LNCaP clone FGC (cell line): ENCODE data around the gene CTDP1.

Source experiments
- DNase-seq: peaks from one replicate; pipeline ENCODE4 v3.0.0-alpha.2; 2011; ENCODE audit warnings: low read depth
- H3K4me3 ChIP-seq: 2 replicates; pipeline ENCODE4 v1.5.1; 2011; ENCODE audit warnings: mild to moderate bottlenecking, low read depth, low read length, control low read depth
- TF ChIP-seq, protein P1 (sequence below): IDR thresholded peaks from 2 replicates; pipeline ENCODE4 v1.5.1; 2012; ENCODE audit warnings: mild to moderate bottlenecking; ENCODE audit not compliant: control insufficient read depth, insufficient read depth; ENCODE audit errors: extremely low read depth

Gene CTDP1

DNA sequence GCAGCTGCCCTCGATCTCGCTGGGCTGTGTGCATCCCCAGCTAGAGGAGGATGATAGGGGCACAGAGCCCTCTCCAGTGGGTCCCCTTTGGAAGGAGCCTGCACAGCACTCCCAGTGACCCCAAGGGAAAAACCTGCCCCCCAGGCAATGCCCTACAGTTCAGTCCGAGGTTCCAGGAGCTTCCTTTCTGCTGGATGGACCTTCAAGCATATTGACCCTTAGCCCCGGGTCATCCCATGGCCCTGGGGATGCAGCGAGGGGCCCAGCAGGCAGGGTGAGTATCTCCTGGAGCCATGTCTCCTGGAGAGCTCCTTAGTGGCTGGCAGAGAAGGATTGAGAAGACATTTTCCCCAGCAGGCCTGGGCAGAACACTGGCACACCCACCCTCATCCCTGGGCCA lies 45.4 kb upstream of the CTDP1 start:
- DNase-seq, result no peak
- H3K4me3 ChIP-seq, result no peak overlapping the region
- TF ChIP-seq, protein P1, sequence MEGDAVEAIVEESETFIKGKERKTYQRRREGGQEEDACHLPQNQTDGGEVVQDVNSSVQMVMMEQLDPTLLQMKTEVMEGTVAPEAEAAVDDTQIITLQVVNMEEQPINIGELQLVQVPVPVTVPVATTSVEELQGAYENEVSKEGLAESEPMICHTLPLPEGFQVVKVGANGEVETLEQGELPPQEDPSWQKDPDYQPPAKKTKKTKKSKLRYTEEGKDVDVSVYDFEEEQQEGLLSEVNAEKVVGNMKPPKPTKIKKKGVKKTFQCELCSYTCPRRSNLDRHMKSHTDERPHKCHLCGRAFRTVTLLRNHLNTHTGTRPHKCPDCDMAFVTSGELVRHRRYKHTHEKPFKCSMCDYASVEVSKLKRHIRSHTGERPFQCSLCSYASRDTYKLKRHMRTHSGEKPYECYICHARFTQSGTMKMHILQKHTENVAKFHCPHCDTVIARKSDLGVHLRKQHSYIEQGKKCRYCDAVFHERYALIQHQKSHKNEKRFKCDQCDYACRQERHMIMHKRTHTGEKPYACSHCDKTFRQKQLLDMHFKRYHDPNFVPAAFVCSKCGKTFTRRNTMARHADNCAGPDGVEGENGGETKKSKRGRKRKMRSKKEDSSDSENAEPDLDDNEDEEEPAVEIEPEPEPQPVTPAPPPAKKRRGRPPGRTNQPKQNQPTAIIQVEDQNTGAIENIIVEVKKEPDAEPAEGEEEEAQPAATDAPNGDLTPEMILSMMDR, result no peak

DNA sequence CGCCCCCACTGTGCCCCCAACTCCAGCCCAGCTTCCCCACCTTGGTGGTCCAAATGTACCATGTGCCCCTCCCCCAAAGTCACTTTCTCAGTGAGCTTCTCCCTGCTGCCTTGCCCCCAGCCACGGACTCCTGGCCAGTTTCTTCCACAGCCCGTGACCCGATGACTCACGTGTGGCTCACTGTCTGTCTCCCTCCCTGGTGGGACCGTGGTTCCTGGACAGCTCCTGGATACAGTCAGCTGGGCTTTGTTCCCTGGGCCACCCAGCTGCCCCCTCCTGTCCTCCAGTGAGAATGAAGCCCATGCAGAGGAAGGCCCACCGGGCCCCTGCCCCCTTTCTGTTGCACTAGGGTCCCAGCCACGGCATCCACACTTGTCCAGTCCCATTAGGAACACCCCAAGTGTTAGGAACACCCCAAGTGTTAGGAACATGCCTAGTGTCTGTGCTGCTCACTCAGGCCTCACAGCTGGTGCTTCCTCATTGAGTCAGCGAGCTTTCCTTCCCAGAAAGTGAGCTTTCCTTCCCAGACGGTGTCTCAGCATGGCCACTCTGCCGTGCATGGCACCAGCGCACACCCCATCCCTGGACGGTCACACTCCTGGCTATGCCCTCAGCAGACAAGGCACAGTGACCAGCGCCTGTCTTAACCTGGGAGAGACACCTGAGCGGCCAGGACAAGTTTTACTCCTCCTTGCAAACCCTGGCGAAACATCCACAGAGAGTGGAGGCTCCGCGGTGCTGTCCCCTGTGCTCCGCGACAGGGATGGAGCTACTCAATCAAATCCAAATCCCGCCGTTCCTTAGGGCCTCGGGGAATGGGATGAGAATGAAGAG lies 44.8 kb upstream of the CTDP1 start:
- no peak overlapping the region for H3K4me3 ChIP-seq
- TF ChIP-seq, protein P1, result no peak
- DNase-seq, result no peak

DNA sequence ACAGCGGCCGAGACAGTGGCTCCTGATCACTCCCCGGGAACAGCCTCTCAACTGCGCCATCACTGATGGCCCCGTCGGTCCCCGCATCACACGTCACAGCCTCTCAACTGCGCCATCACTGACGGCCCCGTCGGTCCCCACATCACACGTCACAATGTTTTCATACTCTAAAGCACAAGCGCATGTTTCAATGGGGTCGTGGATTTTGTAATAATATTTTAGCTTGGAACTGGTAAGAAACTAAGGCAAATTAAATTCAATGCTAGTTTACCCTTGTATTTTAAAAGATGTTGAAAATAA lies 44.2 kb upstream of the CTDP1 start:
- TF ChIP-seq, protein P1, result no peak
- no peak overlapping the region for H3K4me3 ChIP-seq
- no peak for DNase-seq

DNA sequence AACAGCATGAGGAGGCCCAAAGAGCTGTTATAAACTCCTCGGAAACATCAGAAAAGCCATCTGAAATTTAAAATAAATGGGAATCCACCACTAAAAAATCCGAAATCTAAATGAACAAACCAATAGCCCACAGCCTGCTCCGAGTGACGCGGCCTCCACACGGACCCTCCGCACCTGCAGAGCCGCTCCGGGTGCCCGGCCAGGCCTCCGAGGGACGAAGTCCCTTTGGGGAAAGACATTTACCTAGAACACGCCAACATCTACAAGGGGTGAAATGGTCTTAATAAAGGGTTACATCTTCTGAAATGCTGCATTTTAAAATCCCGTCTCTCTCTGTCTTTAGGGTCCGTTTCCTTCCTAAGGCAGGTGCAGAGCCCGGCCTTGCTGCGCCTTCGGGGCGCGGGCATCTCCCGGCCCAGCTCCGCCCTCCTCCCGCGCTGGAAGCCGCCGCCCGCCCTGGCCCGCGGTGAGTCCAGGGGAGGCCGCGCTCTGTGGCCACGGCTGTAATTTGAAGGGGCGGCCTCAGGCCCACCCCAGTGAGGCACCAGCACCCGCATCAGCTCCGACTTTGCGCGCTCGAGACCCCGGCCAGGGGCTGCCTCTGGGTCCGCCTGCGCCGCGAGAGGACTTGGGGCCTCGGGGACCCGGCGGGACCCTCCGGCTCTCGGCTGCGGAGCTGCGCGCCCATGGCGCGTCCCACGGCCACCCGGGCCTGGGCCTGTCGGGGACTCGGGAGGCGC lies 42.3 kb upstream of the CTDP1 start:
- DNase-seq, result no peak
- TF ChIP-seq, protein P1, result no peak
- no peak overlapping the region for H3K4me3 ChIP-seq

DNA sequence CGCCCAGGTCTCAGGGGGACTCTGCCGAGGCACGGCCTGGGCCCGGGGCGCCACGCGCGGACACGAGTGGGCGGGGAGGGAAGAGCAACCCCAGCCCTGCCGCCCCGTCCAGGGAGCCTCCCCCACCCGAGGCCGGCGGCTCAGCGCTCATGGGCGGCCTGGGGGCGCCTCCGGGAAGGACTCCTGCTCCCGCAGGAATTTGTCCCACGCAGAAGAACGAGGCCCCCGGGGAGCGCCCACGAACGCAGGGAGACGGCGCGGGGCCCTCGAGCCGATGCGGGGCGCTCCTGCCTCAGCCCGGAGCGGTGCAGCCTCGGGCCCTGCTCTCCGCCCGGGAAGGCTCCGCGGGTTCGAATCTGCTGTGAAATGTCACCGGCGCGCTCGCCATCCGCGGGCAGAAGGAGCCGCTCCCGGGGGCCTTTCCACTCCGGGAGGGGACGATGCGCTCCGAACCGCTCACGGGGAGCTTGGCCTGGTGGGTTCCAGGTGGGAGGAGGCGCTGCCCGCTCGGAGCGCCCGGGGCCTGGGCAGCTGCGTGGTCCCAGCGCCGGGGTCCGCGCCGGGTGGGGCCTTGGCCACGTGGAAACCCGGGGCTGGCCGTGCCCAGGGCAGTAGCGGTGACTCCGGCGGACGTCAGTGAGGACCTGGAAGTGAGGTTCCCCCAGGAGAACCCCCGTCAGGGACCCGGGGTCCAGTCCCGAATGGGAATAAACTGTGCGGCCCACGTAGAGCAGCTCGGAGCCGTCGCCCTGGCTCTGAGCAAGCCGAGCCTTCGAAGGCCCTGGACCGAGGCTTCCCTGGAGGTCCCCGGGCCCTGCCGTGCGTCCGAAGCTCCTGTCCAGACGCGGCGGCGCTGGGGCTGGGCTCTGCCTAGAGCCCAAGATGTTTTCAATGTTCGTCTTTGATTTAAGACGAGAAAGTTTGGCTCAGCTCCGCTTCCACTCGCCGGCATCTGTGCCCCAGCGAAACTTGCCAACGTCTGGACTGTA lies 41.4 kb upstream of the CTDP1 start:
- TF ChIP-seq, protein P1, result no peak
- no peak overlapping the region for H3K4me3 ChIP-seq
- no peak for DNase-seq

DNA sequence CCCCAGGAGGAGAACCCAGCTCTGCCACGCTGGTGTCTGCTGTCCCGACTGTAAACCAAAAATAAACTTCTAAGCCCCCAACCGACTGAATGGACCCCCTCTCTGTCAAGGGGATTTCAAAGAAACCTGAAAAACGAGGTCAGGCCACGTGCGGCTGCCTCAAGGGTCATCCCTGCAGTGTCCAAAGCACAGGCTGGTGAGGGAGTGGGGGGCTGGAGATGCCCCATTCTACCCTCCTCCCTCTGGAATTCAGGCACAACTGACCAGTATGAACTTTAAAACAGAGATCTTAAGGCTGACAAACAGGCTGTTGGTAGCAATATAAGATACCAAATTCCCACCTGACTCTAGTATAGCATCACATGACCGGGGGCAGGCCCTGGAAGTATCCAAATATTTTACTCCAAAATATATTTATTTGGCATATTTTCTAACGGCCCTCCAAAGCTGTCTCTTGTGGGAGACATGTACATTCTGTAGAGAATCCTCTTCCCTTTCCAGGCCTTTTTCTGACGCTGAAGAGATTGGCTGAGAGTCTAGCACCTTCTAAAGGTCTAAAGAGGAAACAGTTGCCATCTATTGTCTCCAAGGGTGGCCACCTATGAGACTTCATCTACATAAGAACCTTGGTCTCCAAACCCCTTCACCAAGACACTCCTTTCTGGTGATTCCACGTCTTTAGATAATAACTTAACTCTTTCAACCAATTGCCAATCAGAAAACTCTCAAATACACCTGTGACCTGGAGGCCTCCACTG lies 40.4 kb upstream of the CTDP1 start:
- no peak overlapping the region for H3K4me3 ChIP-seq
- DNase-seq, result no peak
- TF ChIP-seq, protein P1, result no peak
